ENCODE results near the gene FGF2.
"Not testable (repeated sequence)": the region's sequence is repeated elsewhere in the genome, so short reads cannot be mapped to it uniquely, and the experiment has no call there.

FGF2 gene

DNA sequence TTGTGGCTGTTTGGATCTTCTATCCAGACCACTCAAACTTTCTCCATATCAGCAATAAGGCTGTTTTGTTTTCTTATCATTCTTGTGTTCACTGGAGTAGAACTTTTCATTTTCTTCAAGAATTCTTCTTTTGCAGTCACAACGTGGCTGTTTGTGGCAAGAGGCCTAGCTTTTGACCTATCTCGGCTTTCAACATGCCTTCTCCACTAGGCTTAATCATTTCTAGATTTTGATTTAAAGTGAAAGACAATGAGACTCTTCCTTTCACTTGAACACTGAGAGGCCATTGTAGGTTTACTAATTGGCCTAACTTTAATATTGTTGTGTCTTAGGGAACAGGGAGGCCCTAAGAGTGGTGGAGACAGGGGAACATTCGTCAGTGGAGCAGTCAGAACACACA lies 19.1 kb downstream of the FGF2 start:
- DNase-seq (ENCODE audit: low read depth in 2 of 2): no peak

DNA sequence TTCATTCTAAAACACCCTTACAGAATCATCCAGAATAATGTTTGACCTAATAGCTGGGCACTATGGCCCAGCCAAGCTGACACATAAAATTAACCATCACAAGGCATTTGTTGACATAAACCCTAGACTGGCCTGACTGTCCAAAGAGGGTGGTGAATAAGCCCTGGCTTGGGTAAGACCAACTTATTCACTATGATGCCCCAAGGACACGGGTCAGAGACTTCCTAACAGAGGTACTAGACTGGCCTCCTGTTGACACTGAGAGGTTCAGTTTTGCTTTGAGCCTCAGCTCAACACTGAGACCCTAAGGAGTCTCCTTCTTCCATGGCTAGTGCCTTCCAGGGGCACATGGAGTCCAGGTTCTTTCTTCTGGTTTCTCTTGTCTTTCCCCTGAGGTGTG lies 21.3 kb downstream of the FGF2 start:
- no peak for DNase-seq (ENCODE audit: low read depth in 2 of 2)

DNA sequence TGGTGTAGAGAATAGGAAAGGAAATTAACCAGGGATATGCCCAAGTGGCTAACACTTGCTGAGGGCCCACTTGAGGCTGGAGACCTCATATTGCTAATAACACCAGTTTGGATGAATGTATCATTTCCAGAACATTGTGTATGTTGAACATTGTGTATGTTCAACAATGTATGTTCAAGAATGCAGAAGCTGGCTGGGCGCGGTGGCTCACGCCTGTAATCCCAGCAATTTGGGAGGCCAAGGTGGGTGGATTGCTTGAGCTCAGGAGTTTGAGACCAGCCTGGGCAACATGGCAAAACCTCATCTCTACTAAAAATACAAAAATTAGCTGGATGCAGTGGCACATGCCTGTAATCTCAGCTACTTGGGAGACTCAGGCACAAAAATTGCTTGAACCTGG lies 23.2 kb downstream of the FGF2 start:
- DNase-seq (ENCODE audit: low read depth in 2 of 2): not testable (repeated sequence)

DNA sequence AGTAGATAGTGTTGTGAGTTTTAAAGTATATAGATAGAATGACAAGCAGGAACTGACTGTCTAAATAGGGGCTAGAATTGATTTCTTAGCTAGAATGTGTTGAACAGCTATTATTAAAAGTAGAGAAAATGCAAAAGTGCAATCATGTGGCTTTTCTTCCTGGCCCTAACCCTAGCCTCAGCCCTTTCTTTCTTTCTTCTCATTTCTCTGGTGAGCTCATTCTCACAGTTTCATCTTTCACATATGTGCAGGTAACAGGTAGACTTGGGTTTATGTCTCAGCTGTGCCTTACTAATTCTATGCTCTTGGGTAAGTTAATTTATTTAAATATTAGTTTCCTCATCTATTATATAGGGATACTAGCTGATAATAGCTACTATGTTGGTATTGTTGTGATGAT lies 24.9 kb downstream of the FGF2 start:
- no peak for DNase-seq (ENCODE audit: low read depth in 2 of 2)

DNA sequence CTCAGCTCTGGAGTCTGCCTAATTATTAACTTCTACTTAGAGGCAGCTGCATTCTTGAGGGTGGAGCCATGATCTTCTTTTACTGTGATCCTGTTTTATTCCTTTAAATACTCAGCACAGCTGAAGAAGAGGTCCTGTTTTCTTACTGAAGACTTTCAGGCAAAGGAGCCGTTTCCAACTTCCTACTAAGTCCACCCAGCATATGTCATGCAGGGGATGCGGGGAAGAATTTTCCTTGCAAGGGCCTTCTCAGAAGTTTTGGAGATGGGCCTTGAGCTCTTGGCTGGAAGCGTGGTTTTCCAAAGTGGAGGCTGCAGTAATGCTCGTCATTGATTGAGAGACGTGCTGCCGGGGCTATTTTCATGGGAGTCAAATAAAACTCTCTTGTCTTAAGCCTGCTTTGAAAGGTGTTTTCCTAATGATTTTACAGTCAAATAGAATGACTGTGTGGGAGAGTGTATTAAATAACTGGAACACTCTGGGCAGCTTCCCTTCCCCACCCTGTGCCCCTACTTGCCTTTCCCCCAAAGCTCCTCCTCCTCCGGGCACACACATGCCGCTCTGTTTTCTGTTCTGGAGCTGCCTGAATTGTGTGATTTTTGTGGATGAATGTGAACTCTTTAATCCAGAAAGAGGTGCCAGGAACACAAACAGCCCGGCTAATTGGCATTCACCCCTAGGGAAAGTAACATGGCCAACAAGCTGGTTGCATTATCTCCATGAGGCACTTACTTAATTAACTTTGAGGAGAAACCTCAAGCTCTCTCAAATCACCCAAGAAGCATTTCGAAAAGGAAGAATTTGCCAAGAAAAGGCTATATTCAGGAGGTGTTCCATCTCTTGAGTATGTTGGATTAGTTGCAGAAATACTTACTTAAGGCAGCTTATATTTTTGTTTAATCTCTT lies 28.1 kb downstream of the FGF2 start:
- no peak for DNase-seq (ENCODE audit: low read depth in 2 of 2)

DNA sequence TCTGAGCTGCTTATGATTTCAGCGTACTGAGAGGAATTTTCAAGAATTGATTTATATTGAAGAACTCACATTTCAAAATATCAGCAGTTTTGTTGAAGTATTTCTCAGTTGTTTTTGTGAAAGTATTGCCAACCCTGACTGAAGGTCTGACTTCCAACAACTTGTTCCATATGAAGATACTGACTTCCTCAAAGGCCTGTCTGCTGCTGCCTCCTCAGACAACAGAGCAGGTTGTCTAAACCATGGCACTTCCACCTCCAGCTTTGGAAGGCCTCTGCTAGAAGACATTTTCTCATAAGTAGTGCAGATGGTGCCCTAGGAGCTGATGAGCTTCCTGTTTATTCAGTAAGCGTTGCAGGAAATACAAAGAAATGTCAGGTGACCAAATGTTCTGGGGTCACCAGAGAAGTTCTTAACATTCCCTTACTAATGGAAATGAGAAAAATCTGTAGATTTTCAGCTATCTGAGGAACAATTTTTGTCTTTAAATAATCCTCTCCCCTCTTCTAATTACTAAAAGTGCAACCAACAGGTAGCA lies 28.8 kb downstream of the FGF2 start:
- DNase-seq (ENCODE audit: low read depth in 2 of 2): no peak

DNA sequence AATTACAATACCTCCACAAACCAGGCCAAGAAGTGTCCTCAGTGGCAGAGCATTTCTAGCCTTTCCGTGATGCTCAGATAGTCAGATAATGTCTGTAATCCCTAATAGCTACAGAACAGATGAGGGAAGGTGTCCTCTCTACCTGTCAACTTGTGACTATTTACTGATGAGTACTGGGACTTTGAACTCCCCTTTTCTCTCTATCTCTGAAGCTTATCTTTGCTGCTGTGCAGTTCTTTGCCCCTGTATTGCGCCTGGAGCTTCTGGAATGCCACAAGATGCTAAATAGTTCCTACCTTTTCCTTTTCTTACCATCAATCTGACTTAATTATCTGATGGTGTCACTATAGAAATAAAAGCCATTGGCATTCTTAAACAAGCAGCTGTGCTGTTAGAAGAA lies 30.5 kb downstream of the FGF2 start:
- no peak for DNase-seq (ENCODE audit: low read depth in 2 of 2)

DNA sequence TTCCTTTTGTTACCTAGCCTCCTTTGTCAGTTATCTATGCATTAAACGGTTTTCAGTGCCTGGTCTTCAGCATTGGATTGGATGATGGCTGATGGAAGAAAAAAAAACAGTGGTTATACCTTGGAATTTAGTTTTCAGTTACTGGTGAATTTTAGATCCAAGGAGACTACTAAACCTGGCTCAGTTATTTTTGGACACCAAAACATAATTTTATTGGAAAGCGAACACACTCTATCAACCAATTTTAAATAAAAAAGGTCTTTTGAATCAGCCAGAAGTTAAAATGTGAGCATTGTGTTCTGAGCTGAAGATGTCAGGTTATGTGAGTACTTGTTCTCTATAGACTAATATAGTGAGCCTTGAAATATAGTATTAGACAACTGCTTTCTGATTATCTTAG lies 32.1 kb downstream of the FGF2 start:
- no peak for DNase-seq (ENCODE audit: low read depth in 2 of 2)

DNA sequence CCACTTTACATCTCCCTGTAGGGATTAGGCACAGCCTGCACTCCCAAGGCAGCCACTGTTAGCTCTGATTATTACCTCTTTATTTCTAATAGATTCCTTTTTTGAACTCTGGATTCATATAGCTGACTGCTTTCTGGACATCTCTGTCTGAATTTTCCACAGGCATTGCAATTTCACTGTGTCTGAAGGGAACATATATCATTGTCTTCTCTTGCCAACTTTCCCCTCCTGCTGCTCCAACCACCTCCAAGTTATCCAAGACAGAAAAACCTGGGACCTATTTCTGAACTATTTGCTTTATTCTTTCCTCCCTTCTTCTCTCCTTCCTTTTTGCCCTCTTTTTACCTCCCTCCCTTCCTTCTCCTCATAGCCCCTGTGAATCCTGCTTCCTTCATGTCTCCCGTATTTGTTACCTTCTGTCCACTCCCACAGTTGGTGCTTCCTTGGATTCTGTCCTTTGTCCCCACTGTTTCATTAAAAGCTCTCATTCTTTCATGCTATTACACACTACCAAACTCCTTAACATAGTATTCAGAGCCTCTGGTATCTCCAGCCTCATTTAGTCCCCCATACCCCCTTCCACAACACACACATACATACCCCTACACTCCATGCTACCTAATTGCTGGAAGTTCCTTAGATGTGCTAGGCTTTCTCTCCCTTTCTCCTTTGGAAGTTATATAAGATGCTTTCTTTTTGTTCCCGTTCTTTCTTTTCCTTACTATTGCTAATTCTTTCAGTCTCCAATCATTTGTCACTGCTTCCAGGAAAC lies 34.7 kb downstream of the FGF2 start:
- no peak for DNase-seq (ENCODE audit: low read depth in 2 of 2)

DNA sequence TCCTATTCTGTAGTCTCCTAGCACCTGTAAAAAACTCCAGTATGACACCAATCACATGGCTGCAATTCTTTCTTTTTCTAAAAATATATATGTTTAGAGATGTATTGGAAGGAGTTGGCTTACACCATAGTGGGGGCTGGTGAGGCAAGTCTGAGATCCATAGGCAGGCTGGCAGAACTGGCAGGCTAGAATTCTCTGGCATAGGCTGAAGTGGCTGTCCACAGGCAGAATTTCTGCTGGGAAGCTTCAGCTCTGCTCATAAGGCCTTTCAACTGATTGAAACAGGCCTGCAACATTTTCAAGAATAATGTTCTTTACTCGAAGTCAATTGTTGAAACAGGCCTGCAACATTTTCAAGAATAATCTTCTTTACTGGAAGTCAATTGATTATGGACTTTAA lies 37.0 kb downstream of the FGF2 start:
- no peak for DNase-seq (ENCODE audit: low read depth in 2 of 2)

DNA sequence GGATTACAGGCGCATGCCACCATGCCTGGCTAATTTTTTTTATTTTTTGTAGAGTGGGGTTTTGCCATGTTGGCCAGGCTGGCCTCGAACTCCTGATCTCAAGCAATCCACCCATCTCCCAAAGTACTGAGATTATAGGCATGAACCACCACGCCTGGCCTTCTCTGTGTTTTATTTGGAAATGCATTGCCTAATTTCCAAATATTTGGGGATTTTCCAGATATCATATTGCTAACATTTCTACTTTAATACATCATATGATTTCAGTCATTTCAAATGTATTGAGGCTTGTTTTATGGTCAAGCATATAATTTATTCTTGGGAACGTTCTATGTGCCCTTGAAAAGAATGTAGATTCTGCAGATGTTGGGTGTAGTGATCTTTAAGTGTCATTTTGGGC lies 38.8 kb downstream of the FGF2 start:
- DNase-seq (ENCODE audit: low read depth in 2 of 2): no peak

DNA sequence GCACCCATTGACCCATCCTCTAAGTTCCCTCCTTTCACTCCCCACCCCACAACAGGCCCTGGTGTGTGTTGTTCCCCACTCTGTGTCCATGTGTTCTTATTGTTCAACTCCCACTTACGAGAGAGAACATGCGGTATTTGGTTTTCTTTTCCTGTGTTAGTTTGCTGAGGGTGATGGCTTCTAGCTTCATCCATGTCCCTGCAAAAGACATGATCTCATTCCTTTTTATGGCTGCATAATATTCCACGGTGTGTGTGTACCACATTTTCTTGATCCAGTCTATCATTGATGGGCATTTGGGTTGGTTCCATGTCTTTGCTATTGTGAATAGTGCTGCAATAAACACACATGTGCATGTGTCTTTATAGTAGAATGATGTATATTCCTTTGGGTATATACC lies 41.6 kb downstream of the FGF2 start:
- not testable (repeated sequence) for DNase-seq (ENCODE audit: low read depth in 2 of 2)

DNA sequence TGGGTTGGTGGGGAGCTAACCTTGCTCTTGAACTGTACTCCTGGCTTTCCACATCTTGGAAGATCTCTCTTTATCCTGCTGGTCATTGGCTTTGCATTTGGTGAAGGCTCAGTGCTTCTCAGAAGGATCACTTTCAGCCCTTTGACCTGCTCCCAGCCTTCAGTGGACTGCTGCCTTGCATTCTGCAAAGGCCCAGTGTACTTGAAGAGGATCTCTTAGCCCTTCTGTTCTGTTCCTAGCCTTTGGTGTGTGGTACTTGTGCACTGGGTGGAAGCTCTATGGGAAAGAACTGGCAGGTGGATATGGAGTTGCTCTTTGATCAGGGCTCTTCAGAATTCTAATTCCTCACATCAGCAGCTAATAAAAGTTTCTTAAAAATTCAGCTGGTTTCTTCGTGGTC lies 46.5 kb downstream of the FGF2 start:
- no peak for DNase-seq (ENCODE audit: low read depth in 2 of 2)

DNA sequence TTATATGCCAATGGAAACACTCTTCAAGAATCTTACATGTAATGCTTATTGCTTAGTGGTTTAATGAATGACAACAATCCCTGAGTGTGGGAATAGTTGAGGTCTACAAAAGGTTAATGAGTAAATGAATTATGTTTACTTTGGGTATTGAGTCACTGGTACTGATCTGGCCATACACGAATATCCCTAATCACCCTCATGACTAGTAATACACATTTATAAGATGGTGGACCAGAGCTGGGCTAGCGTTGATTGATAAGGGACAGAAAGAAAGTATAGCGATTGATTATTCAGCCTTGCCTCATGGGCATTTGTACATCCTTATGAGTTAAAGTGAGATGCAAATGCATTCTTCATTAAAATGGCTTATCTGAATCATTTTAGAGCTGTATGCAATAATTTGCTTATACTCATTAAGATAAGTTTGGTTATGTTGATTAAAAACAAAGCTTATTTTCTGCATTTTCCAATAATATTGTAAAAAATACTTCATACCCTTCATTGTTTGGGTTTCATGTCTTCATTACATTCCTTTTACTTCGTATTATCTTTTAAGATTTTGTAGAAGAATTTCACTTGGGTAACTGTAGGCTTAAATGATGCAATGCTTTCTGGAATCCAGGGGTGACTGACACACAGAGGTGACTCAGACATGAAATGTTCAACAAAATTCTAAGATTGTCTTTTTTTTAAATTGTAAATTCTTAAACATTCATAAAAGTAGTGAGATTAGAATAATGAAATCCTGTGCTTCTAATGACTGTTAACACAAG lies 47.4 kb downstream of the FGF2 start:
- no peak for DNase-seq (ENCODE audit: low read depth in 2 of 2)

DNA sequence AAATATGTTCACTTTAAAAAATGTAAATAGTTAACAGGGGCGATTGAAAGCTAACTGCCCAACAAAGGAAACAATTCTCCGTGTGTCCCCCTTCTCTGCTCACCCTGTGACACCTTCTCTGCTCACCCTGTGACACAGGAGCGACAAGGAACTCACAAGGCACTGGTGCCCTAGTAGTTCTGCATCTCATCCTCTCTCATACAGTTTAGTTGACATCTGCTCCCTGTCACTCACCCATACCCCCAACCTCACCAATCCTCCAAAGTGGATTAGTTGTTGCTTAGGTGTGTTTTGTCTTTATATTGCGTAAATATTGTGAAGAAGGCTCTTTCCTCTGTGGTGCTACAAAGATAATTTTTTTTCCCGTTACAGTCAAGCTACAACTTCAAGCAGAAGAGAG lies 49.3 kb downstream of the FGF2 start:
- DNase-seq (ENCODE audit: low read depth in 2 of 2): no peak

DNA sequence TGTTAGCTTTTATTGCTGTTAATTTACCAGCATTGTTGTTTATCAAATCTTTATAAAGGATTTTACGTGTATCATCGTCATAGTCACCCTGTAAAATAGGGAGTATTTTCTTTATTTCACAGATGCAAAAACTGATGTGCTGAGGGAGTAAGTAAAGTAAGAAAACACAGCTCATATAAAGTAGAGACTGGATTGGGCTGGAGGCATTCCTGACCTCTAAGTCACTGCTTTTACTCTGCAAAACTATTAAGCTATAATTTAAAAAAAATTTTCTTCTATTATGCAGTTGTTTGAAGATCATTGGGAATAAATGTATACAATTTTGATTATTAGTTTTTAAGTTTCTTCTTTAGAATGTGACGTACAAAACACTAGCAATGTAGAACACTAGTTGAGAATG lies 49.8 kb downstream of the FGF2 start:
- no peak for DNase-seq (ENCODE audit: low read depth in 2 of 2)

DNA sequence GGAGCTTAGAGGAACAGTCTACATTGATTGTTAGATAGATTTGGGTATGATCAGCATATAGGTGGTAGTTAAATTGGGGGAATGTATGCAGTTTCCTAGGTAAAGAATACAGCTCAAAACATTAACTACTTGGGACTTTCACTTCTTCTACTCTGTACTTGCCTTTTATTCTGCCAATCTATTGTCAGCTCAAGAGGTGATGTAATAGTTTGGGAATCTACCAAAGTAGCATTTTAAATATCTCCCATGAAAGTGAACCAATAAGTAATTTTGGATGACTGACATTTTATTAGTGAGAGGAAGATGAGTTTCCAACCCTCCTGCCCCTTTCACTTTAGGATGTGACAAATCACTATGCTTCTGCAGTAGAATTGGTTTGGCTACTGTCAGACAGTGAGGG lies 52.4 kb downstream of the FGF2 start:
- no peak for DNase-seq (ENCODE audit: low read depth in 2 of 2)

DNA sequence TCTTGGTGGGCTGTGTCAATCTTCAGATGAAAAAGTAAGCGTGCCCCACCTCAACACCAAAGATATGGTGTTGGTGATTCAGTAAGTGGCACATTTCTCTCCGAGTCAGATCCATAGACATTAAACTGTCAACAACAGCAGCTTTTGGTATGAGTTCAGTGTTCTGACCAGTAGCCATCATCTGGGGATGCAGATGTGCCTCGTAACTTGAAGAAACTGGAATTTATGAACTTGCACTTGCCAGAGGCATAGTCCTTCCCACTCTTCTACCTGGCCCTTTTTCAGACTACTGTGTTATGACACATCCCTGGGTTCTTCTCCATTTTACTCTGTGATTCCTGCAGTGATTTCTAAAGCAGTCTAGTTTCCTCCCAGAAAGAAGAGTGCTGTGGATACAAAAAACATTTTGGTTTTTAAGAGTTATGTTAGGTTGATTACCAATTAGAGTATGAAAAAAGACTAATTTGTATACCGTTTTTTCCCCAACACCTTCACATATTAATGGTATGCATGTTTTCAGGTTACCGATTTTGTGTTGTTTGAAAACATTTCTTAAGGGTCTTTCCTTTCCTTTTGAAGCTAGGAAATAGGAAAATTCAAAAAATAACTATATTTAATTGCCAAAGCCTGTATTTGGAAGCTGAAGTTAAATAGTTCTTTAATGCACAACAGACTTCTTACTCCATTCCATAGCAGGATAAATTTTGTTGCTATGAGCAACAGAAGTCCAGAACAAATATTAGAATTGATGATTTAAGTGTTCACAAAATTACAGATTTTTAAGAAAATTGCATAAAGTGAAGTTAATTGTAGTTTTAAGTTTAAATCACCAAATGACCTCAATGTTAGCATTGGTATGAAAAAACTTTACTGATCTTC lies 56.5 kb downstream of the FGF2 start:
- no peak for DNase-seq (ENCODE audit: low read depth in 2 of 2)

DNA sequence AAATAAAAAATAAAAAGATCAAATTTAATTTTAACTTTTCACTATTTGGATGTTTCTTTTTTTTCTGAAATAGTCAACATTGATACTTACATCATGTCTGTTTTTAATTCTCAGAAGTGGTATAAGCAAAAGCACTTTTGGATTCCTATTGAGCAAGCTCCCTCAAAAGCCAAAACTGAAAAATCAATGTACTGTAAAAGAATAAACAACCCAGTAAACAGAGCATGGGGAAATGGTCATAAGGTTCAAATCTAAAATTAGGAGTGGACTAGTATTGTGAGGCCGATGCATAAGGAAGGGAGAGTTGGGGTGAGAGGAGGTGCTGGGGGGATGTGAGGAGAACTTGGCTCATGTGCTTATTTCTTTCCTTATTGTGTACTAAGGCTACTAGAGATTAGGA lies 57.9 kb downstream of the FGF2 start:
- no peak for DNase-seq (ENCODE audit: low read depth in 2 of 2)

DNA sequence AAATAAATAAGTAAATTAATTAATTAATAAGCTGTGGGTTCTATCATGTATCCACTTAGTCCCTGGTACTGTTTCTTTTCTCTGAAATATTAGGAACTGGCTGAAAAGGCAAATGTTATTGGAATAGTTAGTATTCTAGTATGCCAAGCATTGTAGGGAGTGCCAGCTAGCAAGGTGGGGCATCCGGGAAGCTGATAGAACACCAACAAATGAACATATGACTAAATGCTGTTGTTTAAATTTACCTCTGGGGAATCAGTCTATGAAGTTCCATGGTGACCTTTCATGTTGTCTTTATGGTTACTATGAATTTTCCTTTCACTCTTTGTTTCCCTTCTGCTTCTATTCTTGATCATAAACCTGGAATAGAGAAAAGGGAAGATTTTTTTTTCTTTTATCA lies 63.1 kb downstream of the FGF2 start:
- DNase-seq (ENCODE audit: low read depth in 2 of 2): no peak

DNA sequence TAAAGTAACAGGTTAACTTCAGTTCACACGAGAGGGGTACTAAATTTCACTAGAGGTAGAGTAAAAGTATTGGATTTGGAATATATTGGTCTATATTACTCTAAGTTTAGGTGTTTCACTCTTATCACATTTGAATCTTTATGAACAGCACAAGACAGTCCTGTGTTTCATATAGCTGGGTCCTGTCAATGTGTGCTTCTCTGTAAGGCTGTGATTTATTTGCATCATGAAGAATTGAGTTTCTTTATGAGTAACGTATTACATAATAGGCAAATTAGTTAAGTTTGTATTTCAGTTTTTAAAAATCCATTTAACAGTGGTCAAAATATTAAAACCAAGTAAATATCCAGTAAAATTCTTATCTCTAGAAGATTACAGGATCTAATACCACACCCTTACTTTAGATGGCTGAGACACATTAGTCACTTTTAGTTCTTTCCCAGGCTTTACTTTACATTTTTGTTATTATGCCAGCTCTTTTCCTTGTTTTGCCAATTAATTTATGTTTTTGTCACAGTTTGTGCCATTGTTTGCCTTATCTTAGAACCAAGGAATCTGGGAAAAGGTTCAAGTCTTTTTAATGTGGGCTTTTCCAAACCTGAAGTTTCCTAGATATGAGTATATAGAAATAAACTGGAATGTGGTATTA lies 63.6 kb downstream of the FGF2 start:
- no peak for DNase-seq (ENCODE audit: low read depth in 2 of 2)
